Gastrocnemius medialis (tissue), 4 donors: ENCODE data around the gene BNC2. TPM values are rescaled to one million over a fixed set of nuclear protein-coding genes. Genes with fewer than 3 reads are reported as not detected.

Source experiments
- ATAC-seq, 2 donors: fragments of 150-250 bp; one replicate each; pipeline ENCODE4 v1.9.1; 2016
- DNase-seq, 2 donors: peaks; one replicate each; pipeline ENCODE4 v3.0.0-alpha.2; 2019
- H3K27ac ChIP-seq, 4 donors: fragments of 200-600 bp; sonication (generic); 1 replicate in 1 of 4; 2 replicates in 3 of 4; pipeline ENCODE4 v1.5.1; 2016 to 2018; ENCODE audit warnings: mild to moderate bottlenecking in 2 of 4, moderate library complexity in 1 of 4
- H3K27me3 ChIP-seq, 3 donors: fragments of 200-600 bp; sonication (generic) in 2 of 3; 1 replicate in 1 of 3; 2 replicates in 2 of 3; pipeline versions ENCODE4 v1.5.1 to v1.6.0; 2016 to 2019; ENCODE audit warnings: mild to moderate bottlenecking in 1 of 3, moderate library complexity in 1 of 3
- H3K36me3 ChIP-seq, 2 donors: fragments of 200-600 bp; sonication (generic) in 1 of 2; one replicate each; pipeline ENCODE4 v1.5.1; 2017 to 2018
- H3K4me1 ChIP-seq, 2 donors: fragments of 200-600 bp; sonication (generic) in 1 of 2; one replicate each; pipeline ENCODE4 v1.5.1; 2016 to 2017; ENCODE audit warnings: mild to moderate bottlenecking in 2 of 2
- H3K4me3 ChIP-seq, 4 donors: fragments of 200-600 bp; sonication (generic) in 3 of 4; 1 replicate in 1 of 4; 2 replicates in 3 of 4; pipeline ENCODE4 v1.5.1; 2016 to 2019; ENCODE audit warnings: mild to moderate bottlenecking in 2 of 4
- H3K9me3 ChIP-seq, 3 donors: fragments of 200-600 bp; sonication (generic) in 2 of 3; 1 replicate in 1 of 3; 2 replicates in 2 of 3; pipeline ENCODE4 v1.5.1; 2016 to 2019
- POLR2A ChIP-seq, 2 donors: fragments of 450-650 bp; IDR thresholded peaks; one replicate each; pipeline ENCODE4 v1.6.1; 2017; ENCODE audit warnings: antibody characterized with exemption in 2 of 2, mild to moderate bottlenecking in 2 of 2, moderate library complexity in 2 of 2
- in situ Hi-C, 4 donors: fragments of 200-750 bp; cut with MboI; loops; one replicate each; pipeline versions ENCODE4 v1.15.0 to v1.8.0; 2017; ENCODE audit warnings: low sequenced_read_pairs in 4 of 4
- intact Hi-C: fragments of 100-400 bp; cut with DNase I; formaldehyde crosslinking; loops from one replicate; pipeline ENCODE4 v1.15.1; 2023; ENCODE audit warnings: low total_unique reads
- total RNA-seq, 4 donors: library from RNA; depleted of rRNA; stranded (reverse); fragments of >200 nt; gene quantifications; one replicate each; pipeline versions ENCODE4 v1.1.0 to v1.2.3, GENCODE V29; 2016
- TF ChIP-seq, protein P1 (sequence below), 5 experiments: fragments of 450-650 bp in 3 of 5; fragments of 200-600 bp in 2 of 5; sonication (generic) in 2 of 5; IDR thresholded peaks in 4 of 5; conservative IDR thresholded peaks in 1 of 5; 1 replicate in 4 of 5; 2 replicates in 1 of 5; pipeline ENCODE4 v1.5.1; 2016 to 2019; ENCODE audit warnings: antibody characterized with exemption in 5 of 5, mild to moderate bottlenecking in 3 of 5, moderate library complexity in 3 of 5

The BNC2 gene
- total RNA-seq, 4 donors from 2014 or later, result 40.9 to 122 (median 68.7) TPM

DNA sequence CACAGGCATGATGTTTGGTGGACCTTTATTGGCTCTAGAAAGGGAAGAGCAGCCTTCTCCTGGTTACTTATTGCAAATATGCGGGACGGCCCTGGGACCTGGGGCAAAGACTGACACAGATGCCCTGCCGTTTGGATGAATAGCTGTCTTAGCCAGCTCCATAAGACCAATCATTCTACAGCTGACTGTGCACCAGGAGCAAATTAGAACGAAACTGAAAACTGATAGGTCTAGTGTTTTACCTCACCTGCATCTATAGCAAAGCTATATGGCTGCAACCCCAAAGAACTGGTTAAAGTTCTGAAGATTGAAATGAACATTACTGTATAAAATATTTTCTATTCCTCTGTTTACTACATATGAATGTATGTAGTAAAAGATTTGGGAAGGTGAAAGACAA, 34.2 kb upstream of the BNC2 start:
- Histone ChIP-seq H3K36me3 (no peaks in the 10 kb centered on the region), H3K4me3 (no peak overlapping the region), H3K27me3 (no peaks in the 10 kb centered on the region), H3K27ac (no peak overlapping the region), H3K9me3 (no peaks in the 10 kb centered on the region), H3K4me1 (no peaks in the 10 kb centered on the region)
- TF ChIP-seq, protein P1, sequence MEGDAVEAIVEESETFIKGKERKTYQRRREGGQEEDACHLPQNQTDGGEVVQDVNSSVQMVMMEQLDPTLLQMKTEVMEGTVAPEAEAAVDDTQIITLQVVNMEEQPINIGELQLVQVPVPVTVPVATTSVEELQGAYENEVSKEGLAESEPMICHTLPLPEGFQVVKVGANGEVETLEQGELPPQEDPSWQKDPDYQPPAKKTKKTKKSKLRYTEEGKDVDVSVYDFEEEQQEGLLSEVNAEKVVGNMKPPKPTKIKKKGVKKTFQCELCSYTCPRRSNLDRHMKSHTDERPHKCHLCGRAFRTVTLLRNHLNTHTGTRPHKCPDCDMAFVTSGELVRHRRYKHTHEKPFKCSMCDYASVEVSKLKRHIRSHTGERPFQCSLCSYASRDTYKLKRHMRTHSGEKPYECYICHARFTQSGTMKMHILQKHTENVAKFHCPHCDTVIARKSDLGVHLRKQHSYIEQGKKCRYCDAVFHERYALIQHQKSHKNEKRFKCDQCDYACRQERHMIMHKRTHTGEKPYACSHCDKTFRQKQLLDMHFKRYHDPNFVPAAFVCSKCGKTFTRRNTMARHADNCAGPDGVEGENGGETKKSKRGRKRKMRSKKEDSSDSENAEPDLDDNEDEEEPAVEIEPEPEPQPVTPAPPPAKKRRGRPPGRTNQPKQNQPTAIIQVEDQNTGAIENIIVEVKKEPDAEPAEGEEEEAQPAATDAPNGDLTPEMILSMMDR (IDR thresholded peaks at IDR 0.05 in 4 of 5, conservative IDR thresholded peaks at IDR 0.05 in 1 of 5), result no peak
- no peak for TF ChIP-seq POLR2A (IDR thresholded peaks at IDR 0.05)
- no peak for ATAC-seq
- DNase-seq, result no peak
- in situ Hi-C loops (no loop called here), intact Hi-C loops (no loop called here)

DNA sequence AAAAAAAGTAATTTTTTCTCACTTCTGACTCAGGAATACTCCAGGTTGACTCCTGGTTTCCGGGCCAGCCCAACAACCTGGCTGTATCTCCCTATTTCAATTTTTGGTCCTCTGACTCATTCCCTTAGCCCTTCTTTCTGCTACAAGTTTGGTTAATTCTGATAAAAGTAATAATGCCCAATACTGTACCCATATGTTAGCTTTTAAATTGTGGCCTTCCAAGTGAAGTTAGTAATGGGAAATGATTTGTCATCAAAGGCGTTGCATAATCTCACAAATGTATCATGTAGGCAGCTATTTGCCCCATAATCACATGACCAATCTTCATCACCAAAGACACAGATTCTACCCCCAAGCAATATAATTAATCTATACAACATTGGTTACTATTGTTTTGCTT, 31.1 kb upstream of the BNC2 start:
- no peaks in the 10 kb centered on the region for H3K36me3 ChIP-seq
- in situ Hi-C loops, result no loop called here
- no peaks in the 10 kb centered on the region for H3K27me3 ChIP-seq
- H3K4me3 ChIP-seq, result no peak overlapping the region
- TF ChIP-seq, protein P1 (IDR thresholded peaks at IDR 0.05 in 4 of 5, conservative IDR thresholded peaks at IDR 0.05 in 1 of 5), result no peak
- TF ChIP-seq POLR2A (IDR thresholded peaks at IDR 0.05), result no peak
- H3K27ac ChIP-seq, result no peak overlapping the region
- H3K4me1 ChIP-seq, result no peaks in the 10 kb centered on the region
- H3K9me3 ChIP-seq, result no peaks in the 10 kb centered on the region
- ATAC-seq (no peak), DNase-seq (no peak)
- intact Hi-C loops, result no loop called here

DNA sequence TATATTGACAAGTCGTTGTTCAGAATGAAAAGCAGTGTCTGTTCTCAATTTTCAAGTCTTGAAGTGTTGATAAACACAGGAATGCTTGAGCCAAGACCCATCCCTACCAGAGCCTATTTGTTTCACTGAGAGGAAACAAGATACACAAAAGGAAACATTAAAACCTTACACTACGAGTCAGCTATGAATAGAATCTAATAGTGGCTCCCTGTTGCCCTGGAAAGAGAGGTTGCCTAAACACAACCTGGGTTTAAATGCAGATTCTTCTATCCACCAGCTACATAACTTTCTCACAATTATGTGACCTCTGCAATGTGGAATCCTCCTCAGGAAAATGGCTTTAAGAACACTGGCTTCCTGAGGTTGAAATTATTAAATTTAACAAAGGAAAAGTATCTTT, 29.1 kb upstream of the BNC2 start:
- H3K27me3 ChIP-seq, result no peaks in the 10 kb centered on the region
- no peaks in the 10 kb centered on the region for H3K36me3 ChIP-seq
- no peak overlapping the region for H3K4me3 ChIP-seq
- intact Hi-C loops (loop anchor here (5.0 kb wide), 1 partner anchor 982 kb away; no protein-coding TSS in a partner anchor), in situ Hi-C loops (no loop called here)
- ATAC-seq (no peak), DNase-seq (no peak)
- no peaks in the 10 kb centered on the region for H3K9me3 ChIP-seq
- H3K27ac ChIP-seq, result no peak overlapping the region
- no peak for TF ChIP-seq POLR2A (IDR thresholded peaks at IDR 0.05)
- TF ChIP-seq, protein P1 (IDR thresholded peaks at IDR 0.05 in 4 of 5, conservative IDR thresholded peaks at IDR 0.05 in 1 of 5), result no peak
- H3K4me1 ChIP-seq, result no peaks in the 10 kb centered on the region

DNA sequence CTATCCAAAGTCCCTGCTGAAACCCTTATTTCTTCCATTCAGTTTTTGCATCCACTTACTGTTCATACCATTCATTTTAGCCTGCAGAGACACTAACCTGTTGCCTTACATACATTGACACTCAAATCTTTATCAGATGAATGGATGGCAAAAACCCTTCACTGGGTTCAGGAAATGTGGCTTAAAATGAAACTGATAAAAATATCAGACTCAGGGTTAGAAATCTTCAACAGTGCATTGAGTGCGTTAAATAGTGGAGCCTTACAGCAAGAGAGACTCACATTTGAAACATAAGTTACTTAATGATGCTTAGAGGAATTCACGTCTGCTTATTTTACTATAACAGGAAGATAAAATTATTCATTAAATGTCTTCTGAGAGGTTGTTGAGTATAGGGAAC, 28.0 kb upstream of the BNC2 start:
- no peak for ATAC-seq
- intact Hi-C loops (loop anchor here (5.0 kb wide), 1 partner anchor 981 kb away; no protein-coding TSS in a partner anchor), in situ Hi-C loops (no loop called here)
- Histone ChIP-seq H3K4me1 (no peaks in the 10 kb centered on the region), H3K27ac (no peak overlapping the region), H3K9me3 (no peaks in the 10 kb centered on the region), H3K4me3 (no peak overlapping the region), H3K27me3 (no peaks in the 10 kb centered on the region), H3K36me3 (no peaks in the 10 kb centered on the region)
- no peak for TF ChIP-seq POLR2A (IDR thresholded peaks at IDR 0.05)
- TF ChIP-seq, protein P1 (IDR thresholded peaks at IDR 0.05 in 4 of 5, conservative IDR thresholded peaks at IDR 0.05 in 1 of 5), result no peak
- DNase-seq, result no peak

DNA sequence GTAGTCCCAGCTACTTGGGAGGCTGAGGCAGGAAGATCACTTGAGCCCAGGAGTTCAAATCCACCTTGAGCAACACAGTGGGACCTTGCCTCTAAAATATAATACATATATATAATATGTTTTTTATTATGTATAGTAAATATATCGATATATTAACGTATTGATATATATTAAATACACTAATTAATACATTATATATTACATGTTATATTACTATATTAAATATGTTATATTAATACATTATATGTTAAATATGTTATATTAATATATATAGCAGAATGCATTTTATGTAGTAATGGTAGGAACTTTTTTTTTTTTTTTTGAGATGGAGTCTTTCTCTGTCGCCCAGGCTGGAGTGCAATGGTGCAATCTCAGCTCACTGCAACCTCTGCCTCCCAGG, 18.1 kb upstream of the BNC2 start:
- intact Hi-C loops, result no loop called here

More for the DNA sequence above, 18.1 kb upstream of the BNC2 start:
- H3K4me1 ChIP-seq, result no peaks in the 10 kb centered on the region
- DNase-seq (no peak), ATAC-seq (no peak)
- H3K9me3 ChIP-seq, result no peaks in the 10 kb centered on the region
- no peak for TF ChIP-seq POLR2A (IDR thresholded peaks at IDR 0.05)
- TF ChIP-seq, protein P1 (IDR thresholded peaks at IDR 0.05 in 4 of 5, conservative IDR thresholded peaks at IDR 0.05 in 1 of 5), result no peak
- in situ Hi-C loops, result no loop called here
- H3K36me3 ChIP-seq, result no peaks in the 10 kb centered on the region
- H3K27me3 ChIP-seq, result no peaks in the 10 kb centered on the region
- no peak overlapping the region for H3K27ac ChIP-seq
- H3K4me3 ChIP-seq, result no peak overlapping the region
